Measurements from ENCODE around the gene NECTIN2. TPM values are rescaled to one million over a fixed set of nuclear protein-coding genes. Genes with fewer than 3 reads are reported as not detected.

NECTIN2 gene
- total RNA-seq, 1 experiment from 2014 or later, result 115 TPM

GRCh38 chr19:44897835-44898234 is 51.7 kb downstream of the NECTIN2 start:
- no peaks in the 10 kb centered on the region for H3K9me2 ChIP-seq (ENCODE audit: insufficient read depth)
- H3K27ac ChIP-seq, result no peak overlapping the region
- no peak overlapping the region for H2AFZ ChIP-seq
- H3K4me2 ChIP-seq, result no peak overlapping the region
- CTCF ChIA-PET, result no interaction called here
- peaks cover 38% of the 10 kb centered on the region for H4K20me1 ChIP-seq (ENCODE audit: insufficient read depth)
- intact Hi-C loops (cut with micrococcal nuclease; ENCODE audit: unreplicated experiment), result no loop called here
- H3K27me3 ChIP-seq (ENCODE audit: insufficient read depth, low read depth), result no peaks in the 10 kb centered on the region
- BruUV-seq (replicated peaks), result no TSS peak
- peaks cover 63% of the 10 kb centered on the region for H3F3A ChIP-seq (ENCODE audit: insufficient read depth, low read depth)
- H3K4me3 ChIP-seq, result no peak overlapping the region
- DNase-seq, result no peak
- H3K4me1 ChIP-seq (replicated peaks; ENCODE audit: insufficient read depth), result peaks cover 3% of the 10 kb centered on the region; the same call in 1 of the 2 replicates
- TF ChIP-seq, protein P1, sequence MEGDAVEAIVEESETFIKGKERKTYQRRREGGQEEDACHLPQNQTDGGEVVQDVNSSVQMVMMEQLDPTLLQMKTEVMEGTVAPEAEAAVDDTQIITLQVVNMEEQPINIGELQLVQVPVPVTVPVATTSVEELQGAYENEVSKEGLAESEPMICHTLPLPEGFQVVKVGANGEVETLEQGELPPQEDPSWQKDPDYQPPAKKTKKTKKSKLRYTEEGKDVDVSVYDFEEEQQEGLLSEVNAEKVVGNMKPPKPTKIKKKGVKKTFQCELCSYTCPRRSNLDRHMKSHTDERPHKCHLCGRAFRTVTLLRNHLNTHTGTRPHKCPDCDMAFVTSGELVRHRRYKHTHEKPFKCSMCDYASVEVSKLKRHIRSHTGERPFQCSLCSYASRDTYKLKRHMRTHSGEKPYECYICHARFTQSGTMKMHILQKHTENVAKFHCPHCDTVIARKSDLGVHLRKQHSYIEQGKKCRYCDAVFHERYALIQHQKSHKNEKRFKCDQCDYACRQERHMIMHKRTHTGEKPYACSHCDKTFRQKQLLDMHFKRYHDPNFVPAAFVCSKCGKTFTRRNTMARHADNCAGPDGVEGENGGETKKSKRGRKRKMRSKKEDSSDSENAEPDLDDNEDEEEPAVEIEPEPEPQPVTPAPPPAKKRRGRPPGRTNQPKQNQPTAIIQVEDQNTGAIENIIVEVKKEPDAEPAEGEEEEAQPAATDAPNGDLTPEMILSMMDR (conservative IDR thresholded peaks at IDR 0.05), result no peak
- TF ChIP-seq EZH2 (IDR thresholded peaks at IDR 0.05; ENCODE audit: low read depth), result no peak
- no peaks in the 10 kb centered on the region for H3K9me3 ChIP-seq (ENCODE audit: insufficient read depth, low read depth)
- H3K36me3 ChIP-seq (ENCODE audit: low read depth), result peaks cover 58% of the 10 kb centered on the region
- peaks cover 33% of the 10 kb centered on the region for H3K79me2 ChIP-seq (ENCODE audit: low read depth)
- POLR2A ChIA-PET (ENCODE audit: unreplicated experiment), result interaction anchor here (0.7 kb wide), 1 partner anchor 94 kb away, joined by 13 read pairs; no protein-coding TSS in a partner anchor

DNA sequence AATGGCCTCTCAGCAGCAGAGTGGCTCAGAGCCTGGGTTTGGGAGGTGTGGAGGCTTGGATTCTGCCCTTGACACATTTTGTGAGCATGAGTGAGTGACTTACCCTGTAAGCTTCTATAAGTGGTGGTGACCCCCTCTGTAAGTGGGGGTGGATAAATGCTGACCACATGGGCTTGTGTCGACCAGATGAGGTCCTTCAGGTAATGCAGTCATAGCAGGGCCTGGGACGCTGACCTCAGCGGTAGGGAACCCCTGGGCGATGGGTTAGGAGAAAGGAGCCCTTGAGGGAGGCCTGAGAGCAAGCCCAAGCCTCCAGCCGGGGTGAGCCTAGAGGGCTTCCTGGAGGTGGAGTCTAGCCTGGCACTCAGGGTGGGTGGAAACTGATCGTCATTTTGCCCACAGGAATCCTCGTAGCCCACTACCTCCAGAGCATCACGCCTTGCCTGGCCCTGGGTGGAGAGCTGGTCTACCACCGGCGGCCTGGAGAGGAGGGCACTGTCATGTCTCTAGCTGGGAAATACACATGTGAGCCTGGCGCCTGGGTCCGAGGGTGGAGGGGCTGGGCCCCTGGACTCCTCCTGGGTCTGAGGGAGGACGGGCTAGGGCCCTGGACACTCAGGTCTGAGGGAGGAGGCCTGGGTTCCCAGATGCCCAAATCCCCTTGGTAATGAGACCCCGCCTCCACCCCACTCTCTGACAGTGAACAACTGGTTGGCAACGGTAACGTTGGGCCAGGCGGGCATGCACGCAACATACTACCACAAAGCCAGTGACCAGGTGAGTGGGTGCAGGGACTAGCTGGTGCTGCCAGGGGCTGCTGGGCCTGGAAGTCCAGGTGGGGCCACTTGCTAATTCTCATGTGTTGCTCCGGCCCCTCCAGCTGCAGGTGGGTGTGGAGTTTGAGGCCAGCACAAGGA is 54.5 kb downstream of the NECTIN2 start:
- H3K36me3 ChIP-seq (ENCODE audit: low read depth), result peaks cover 38% of the 10 kb centered on the region
- H3K79me2 ChIP-seq (ENCODE audit: low read depth), result peaks cover 10% of the 10 kb centered on the region; the same call in 1 of the 2 replicates
- H3K27me3 ChIP-seq (ENCODE audit: insufficient read depth, low read depth), result no peaks in the 10 kb centered on the region
- no peaks in the 10 kb centered on the region for H3K9me2 ChIP-seq (ENCODE audit: insufficient read depth)
- no TSS peak for BruUV-seq (replicated peaks)
- H2AFZ ChIP-seq, result no peak overlapping the region
- H3K27ac ChIP-seq, result no peak overlapping the region
- peak in 1 of 2 experiments; percentile 30 for DNase-seq
- intact Hi-C loops (cut with micrococcal nuclease; ENCODE audit: unreplicated experiment), result loop anchor here (10.0 kb wide), 1 partner anchor 154 kb away; no protein-coding TSS in a partner anchor
- peaks cover 46% of the 10 kb centered on the region for H4K20me1 ChIP-seq (ENCODE audit: insufficient read depth)
- POLR2A ChIA-PET (ENCODE audit: unreplicated experiment), result interaction anchor here (0.6 kb wide), 1 partner anchor 54 kb away, joined by 3 read pairs; the partner anchor contains the start of gene NECTIN2
- peaks cover 63% of the 10 kb centered on the region for H3F3A ChIP-seq (ENCODE audit: insufficient read depth, low read depth)
- CTCF ChIA-PET, result no interaction called here
- TF ChIP-seq EZH2 (IDR thresholded peaks at IDR 0.05; ENCODE audit: low read depth), result no peak
- TF ChIP-seq, protein P1 (conservative IDR thresholded peaks at IDR 0.05), result no peak
- no peak overlapping the region for H3K4me3 ChIP-seq
- no peak overlapping the region for H3K4me2 ChIP-seq
- no peaks in the 10 kb centered on the region for H3K9me3 ChIP-seq (ENCODE audit: insufficient read depth, low read depth)
- no peaks in the 10 kb centered on the region for H3K4me1 ChIP-seq (replicated peaks; ENCODE audit: insufficient read depth)

GRCh38 chr19:44903216-44903601 is 57.1 kb downstream of the NECTIN2 start:
- Histone ChIP-seq H4K20me1 (ENCODE audit: insufficient read depth) (peaks cover 27% of the 10 kb centered on the region; the same call in 1 of the 2 replicates), H3K27me3 (ENCODE audit: insufficient read depth, low read depth) (no peaks in the 10 kb centered on the region), H3K36me3 (ENCODE audit: low read depth) (0 out of 2 replicates have a peak, but pooled peaks cover 17% of the 10 kb centered on the region), H3K9me2 (ENCODE audit: insufficient read depth) (no peaks in the 10 kb centered on the region), H2AFZ (no peak overlapping the region), H3K27ac (no peak overlapping the region), H3K4me1 (replicated peaks; ENCODE audit: insufficient read depth) (no peaks in the 10 kb centered on the region; the same call in 1 of the 2 replicates), H3K4me2 (no peak overlapping the region), H3F3A (ENCODE audit: insufficient read depth, low read depth) (peaks cover 72% of the 10 kb centered on the region), H3K79me2 (ENCODE audit: low read depth) (no peaks in the 10 kb centered on the region), H3K9me3 (ENCODE audit: insufficient read depth, low read depth) (no peaks in the 10 kb centered on the region), H3K4me3 (no peak overlapping the region)
- ChIA-PET POLR2A (ENCODE audit: unreplicated experiment) (no interaction called here), CTCF (interaction anchor here (0.7 to 1.1 kb wide), 5 partner anchors 19 to 467 kb away, joined by 3 to 5 read pairs (median 3); partner anchors contain the start of gene ERCC2)
- no peak for DNase-seq
- TF ChIP-seq, protein P1 (conservative IDR thresholded peaks at IDR 0.05), result no peak
- no peak for TF ChIP-seq EZH2 (IDR thresholded peaks at IDR 0.05; ENCODE audit: low read depth)
- intact Hi-C loops (cut with micrococcal nuclease; ENCODE audit: unreplicated experiment), result loop anchor here (10.0 kb wide), 1 partner anchor 152 kb away; no protein-coding TSS in a partner anchor
- TSS peak; percentile 28 for BruUV-seq (replicated peaks)
